GM18951 (cell line): ENCODE data around the gene SMAD6.
"Not testable (repeated sequence)": the region's sequence is repeated elsewhere in the genome, so short reads cannot be mapped to it uniquely, and the experiment has no call there.

ENCODE experiments used
- POLR2A ChIP-seq: IDR thresholded peaks from 4 replicates; pipeline ENCODE4 v1.6.1; 2011; ENCODE audit warnings: mild to moderate bottlenecking; ENCODE audit not compliant: insufficient read length, insufficient read depth; ENCODE audit errors: extremely low read depth
- in situ Hi-C: fragments of 300-500 bp; cut with MboI; formaldehyde crosslinking; loops from one replicate; pipeline ENCODE4 v1.12.0; 2022; ENCODE audit warnings: low sequenced_read_pairs, mixed read lengths, inconsistent platforms; ENCODE audit not compliant: unreplicated experiment

The SMAD6 gene

DNA sequence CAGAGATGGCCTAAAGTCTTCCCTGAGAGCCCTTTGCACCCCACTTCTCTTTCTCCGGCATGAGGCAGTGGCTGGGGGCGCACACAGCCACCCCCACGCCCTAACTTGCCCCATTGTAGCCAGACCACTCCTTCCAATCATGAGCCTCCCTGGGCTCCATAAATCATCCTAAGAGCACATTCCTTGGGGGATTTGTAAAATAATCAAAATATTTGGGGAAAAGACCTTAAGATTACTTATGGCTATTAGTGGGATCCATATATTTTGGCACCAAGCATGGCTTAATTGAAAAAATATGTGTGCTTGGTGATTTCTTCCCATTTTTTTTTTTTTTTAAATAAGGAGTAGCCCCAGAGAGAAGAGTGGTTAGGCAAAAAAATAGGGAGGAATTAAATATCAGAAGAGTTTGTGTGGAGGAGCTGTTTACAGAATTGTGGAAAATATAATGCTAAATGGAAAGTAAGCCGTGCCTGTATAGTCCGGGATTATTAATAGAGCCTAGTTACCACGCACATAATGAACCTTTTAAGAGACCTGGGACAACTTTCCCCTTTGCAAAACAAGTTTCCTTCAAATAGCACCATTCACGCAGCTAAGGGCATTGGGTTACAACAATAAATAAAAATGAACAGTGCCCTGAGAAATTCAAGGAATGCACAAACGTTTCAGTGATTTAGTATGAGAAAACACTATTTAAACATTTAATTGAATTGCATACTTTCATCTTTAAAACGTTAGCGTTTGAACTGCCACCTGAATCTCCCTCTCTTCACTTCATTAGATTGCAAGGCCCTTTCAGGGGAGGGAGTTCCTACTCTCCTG lies 46.1 kb downstream of the SMAD6 start:
- TF ChIP-seq POLR2A = no peak
- in situ Hi-C loops = no loop called here

GRCh38 chr15:66748708-66749035 lies 46.6 kb downstream of the SMAD6 start:
- in situ Hi-C loops = no loop called here
- TF ChIP-seq POLR2A = no peak

DNA sequence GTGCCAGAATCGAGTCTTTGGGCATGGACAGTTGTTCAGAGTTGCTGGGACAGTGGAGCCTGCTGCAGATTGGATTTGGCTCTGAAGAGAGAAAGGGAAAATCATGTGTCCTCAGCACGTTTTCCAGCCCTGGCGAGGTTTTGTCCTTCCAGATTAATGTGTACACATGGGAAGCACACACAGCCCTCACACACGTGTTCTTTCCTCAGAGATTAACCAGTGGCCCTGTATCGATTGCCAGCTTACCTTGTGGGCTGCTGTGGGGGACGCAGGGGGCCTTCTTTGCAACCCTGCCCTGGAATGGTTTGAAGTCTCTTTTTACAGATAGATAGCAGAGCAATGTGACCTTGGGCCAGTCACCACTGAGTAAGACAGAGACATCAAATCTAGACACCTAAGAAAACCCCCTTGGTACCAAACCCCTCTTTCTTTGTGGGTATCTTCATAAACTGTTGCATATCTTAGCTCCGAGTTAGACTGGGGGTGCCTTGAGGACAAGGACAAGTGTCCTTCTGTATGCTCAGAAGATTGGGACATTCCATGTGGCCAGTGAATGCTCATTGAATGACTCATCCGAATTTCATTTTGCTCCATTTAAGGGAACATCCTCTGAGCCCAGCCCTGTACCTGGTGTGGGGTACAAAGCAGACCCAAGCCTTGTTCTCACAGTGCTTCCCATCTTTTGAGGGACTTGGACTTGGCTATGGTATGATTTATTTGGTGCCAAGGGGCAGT lies 48.0 kb downstream of the SMAD6 start:
- TF ChIP-seq POLR2A = no peak
- in situ Hi-C loops = no loop called here

DNA sequence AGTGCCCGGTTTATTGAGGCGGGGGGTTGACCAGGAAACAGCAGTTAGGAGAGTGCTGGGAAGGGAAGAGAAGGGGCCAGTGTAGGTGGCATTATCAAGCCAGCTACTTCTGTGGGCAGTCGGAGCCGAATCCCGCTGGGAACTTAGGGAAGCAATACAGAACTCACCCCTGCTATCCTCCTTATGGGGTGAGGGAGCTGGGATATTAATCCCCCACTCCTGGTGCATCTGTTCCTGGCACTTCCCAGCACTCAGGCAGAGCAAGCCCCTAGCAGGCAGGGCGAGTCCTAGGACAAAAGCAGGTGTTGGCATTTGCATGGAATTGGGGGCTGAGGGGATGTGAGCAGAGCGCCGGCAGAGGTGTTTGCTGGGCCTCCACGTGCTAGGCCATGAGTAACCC lies 48.6 kb downstream of the SMAD6 start:
- no peak for TF ChIP-seq POLR2A
- in situ Hi-C loops = no loop called here

DNA sequence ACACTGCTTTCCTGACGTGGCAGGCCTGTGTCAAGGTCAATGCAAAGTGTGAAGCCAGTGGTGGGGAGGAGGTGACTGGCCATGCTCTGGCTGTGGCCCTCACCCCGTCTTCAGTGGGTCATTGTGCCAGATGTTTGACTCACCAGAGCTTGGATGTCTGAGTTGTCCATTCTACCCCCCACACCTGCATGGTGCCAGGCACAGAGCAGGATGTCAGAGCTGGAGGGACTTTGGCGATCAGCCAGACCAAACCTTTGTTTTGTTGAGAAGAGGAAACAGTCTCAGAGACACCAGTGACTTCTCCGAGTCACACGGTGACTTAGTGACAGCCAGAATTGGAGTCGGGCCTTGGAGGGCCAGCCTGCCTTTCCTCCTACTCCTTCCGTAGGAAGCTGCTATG lies 49.5 kb downstream of the SMAD6 start:
- in situ Hi-C loops = no loop called here
- TF ChIP-seq POLR2A = no peak

DNA sequence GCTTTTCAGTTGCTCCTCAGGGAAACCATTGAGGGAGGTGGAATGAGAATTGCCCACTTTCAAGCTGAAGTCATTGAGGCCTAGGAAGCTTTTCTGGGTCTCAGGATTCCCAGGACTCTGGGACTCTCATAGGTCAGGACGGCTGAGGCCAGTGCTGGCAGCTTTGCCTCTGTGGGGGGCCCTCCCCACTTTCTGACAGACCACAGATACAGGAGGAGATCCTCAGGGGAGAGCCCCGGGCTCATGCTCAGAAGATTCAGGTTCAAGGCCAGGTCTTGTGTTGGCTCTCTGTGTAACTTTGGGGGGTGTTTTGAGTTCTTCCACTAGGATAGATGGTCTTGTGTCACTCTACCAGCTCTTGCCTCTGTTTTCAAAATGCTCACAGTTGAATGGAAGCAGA lies 50.0 kb downstream of the SMAD6 start:
- TF ChIP-seq POLR2A = no peak
- in situ Hi-C loops = no loop called here

- in situ Hi-C loops = no loop called here
- no peak for TF ChIP-seq POLR2A
These were observed 51.8 kb downstream of the SMAD6 start for GRCh38 chr15:66753687-66754377.

- TF ChIP-seq POLR2A = no peak
These were observed 52.8 kb downstream of the SMAD6 start for GRCh38 chr15:66754789-66755188.

DNA sequence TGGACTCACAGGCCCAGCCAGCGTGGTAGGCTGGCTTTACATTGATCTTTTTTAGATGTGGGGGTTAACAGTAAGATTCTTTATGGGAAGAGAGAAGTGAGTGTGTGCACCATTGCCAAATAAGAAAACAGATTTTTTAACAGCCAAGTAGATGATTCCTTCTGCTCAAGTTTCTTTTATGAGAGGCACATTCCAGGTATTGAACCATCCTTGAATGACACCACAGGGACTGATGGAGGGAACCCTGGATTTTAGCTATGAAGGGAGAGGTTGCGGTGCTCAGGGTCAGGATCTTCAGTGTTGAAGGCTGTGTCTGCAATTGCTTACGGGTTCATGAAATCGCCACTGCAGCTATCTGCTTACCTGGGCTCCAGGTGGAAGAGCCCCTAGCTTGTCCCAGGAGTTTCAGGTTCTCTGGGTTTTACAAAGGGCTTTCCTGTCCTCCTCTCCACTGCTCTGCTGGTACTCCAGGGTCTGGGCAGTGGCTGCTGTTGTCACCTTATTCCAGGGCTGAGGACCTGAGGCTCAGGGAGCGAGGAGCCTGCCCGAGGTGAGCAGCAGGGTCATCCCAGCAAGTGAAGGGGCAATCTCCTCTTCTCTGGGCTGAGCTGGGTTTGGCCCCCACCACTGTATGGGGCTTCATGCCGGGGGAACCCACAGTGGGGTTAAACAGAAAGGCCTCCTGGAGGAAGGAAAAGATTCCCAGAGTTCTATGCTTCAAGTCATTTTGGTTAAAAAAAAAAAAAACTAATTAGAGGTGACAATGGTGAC lies 53.4 kb downstream of the SMAD6 start:
- TF ChIP-seq POLR2A = no peak
- in situ Hi-C loops = no loop called here

More at GRCh38 chr15:66754789-66755188, 52.8 kb downstream of the SMAD6 start:
- in situ Hi-C loops = no loop called here

DNA sequence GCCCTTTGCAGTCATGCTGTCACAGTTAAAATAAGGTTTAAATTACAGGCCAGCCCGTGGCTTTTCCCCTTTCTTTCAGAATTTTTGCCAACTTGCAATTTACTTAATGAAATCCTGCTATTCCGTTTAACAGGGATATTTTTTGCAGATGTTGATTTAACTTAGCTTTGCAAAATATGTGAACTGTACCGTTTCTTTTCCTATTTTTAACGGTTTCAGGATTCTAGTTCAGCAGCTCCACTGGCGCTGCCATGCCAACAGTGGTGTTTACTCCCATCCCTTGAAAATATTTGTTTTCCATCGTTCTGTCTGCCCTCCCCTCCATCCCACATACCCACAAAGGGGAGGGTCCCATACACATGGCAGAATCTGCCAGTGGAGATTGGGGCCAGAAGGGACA lies 54.3 kb downstream of the SMAD6 start:
- no peak for TF ChIP-seq POLR2A

GRCh38 chr15:66757030-66757429 lies 55.0 kb downstream of the SMAD6 start:
- TF ChIP-seq POLR2A = no peak
- in situ Hi-C loops = no loop called here

More for the DNA sequence above, 54.3 kb downstream of the SMAD6 start:
- in situ Hi-C loops = no loop called here

- in situ Hi-C loops = no loop called here
- no peak for TF ChIP-seq POLR2A
These were observed 55.5 kb downstream of the SMAD6 start for GRCh38 chr15:66757521-66757920.

DNA sequence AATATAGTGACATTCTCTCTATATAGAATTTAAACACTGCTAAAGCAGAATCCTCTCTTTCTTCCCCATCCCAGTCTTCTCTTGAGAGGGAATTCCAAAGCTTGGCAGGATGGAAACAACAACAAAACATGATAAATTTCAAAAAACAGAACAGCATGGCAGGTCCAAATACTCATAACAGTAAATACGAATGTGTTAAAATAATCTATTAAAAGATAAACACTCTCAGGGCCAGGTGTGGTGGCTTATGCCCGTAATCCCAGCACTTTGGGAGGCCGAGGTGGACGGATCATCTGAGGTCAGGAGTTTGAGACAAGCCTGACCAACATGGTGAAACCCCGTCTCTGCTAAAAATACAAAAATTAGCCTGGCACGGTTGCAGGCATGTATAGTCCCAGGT lies 56.2 kb downstream of the SMAD6 start:
- in situ Hi-C loops = not testable (repeated sequence)
